ENCODE results near the gene ADISSP. TPM values are rescaled to one million over a fixed set of nuclear protein-coding genes. Genes with fewer than 3 reads are reported as not detected.

Gene ADISSP
- total RNA-seq, 1 donor from 2014 or later: 93.0 TPM

GRCh38 chr20:3777381-3777715 is 9.8 kb upstream of the ADISSP start:
- TF ChIP-seq CTCF (conservative IDR thresholded peaks at IDR 0.05): no peak
- Mint-ChIP-seq H3K4me1 (peaks cover 16% of the 10 kb centered on the region), H3K27me3 (ENCODE audit: low read depth) (peaks cover 66% of the 10 kb centered on the region), H3K36me3 (ENCODE audit: low read depth) (no peaks in the 10 kb centered on the region), H3K27ac (ENCODE audit: unreplicated experiment) (no peak overlapping the region), H3K4me3 (peak overlapping the region; percentile 54), H3K9me3 (no peaks in the 10 kb centered on the region)
- DNase-seq (ENCODE audit: low read depth, low spot score): no peak

GRCh38 chr20:3775457-3776108 is 8.0 kb upstream of the ADISSP start:
- no peaks in the 10 kb centered on the region for H3K36me3 Mint-ChIP-seq (ENCODE audit: low read depth)
- peaks cover 3% of the 10 kb centered on the region for H3K4me1 Mint-ChIP-seq
- TF ChIP-seq CTCF (conservative IDR thresholded peaks at IDR 0.05): no peak
- H3K27ac Mint-ChIP-seq (ENCODE audit: unreplicated experiment): no peak overlapping the region
- peak overlapping the region; percentile 6 for H3K4me3 Mint-ChIP-seq
- no peaks in the 10 kb centered on the region for H3K9me3 Mint-ChIP-seq
- DNase-seq (ENCODE audit: low read depth, low spot score): no peak
- peaks cover 59% of the 10 kb centered on the region for H3K27me3 Mint-ChIP-seq (ENCODE audit: low read depth)

GRCh38 chr20:3771552-3772058 is 4.1 kb upstream of the ADISSP start:
- no peak for TF ChIP-seq CTCF (conservative IDR thresholded peaks at IDR 0.05)
- Mint-ChIP-seq H3K4me3 (no peak overlapping the region), H3K9me3 (no peaks in the 10 kb centered on the region), H3K27me3 (ENCODE audit: low read depth) (peaks cover 22% of the 10 kb centered on the region), H3K36me3 (ENCODE audit: low read depth) (no peaks in the 10 kb centered on the region), H3K27ac (ENCODE audit: unreplicated experiment) (no peak overlapping the region), H3K4me1 (peaks cover 15% of the 10 kb centered on the region)
- DNase-seq (ENCODE audit: low read depth, low spot score): no peak

GRCh38 chr20:3768342-3769130 is 983 bp upstream of the ADISSP start:
- Mint-ChIP-seq H3K27me3 (ENCODE audit: low read depth) (peaks cover 5% of the 10 kb centered on the region), H3K4me3 (peak overlapping the region; percentile 95), H3K4me1 (peaks cover 36% of the 10 kb centered on the region), H3K36me3 (ENCODE audit: low read depth) (no peaks in the 10 kb centered on the region), H3K9me3 (no peaks in the 10 kb centered on the region), H3K27ac (ENCODE audit: unreplicated experiment) (peak overlapping the region; percentile 99)
- peak; percentile 68 for TF ChIP-seq CTCF (conservative IDR thresholded peaks at IDR 0.05)
- peak; percentile 69 for DNase-seq (ENCODE audit: low read depth, low spot score)

GRCh38 chr20:3767110-3767426 is 485 bp downstream of the ADISSP start:
- no peak for DNase-seq (ENCODE audit: low read depth, low spot score)
- H3K27ac Mint-ChIP-seq (ENCODE audit: unreplicated experiment): no peak overlapping the region
- peak overlapping the region; percentile 88 for H3K4me3 Mint-ChIP-seq

More at GRCh38 chr20:3767110-3767426, 485 bp downstream of the ADISSP start:
- H3K4me1 Mint-ChIP-seq: peaks cover 36% of the 10 kb centered on the region
- no peaks in the 10 kb centered on the region for H3K27me3 Mint-ChIP-seq (ENCODE audit: low read depth)
- H3K36me3 Mint-ChIP-seq (ENCODE audit: low read depth): no peaks in the 10 kb centered on the region
- H3K9me3 Mint-ChIP-seq: no peaks in the 10 kb centered on the region
- TF ChIP-seq CTCF (conservative IDR thresholded peaks at IDR 0.05): no peak
